Chondrocyte (in vitro differentiated cells): ENCODE data around the gene LGALS3BP. TPM values are rescaled to one million over a fixed set of nuclear protein-coding genes. Genes with fewer than 3 reads are reported as not detected.

ENCODE experiments used
- DNase-seq: peaks from one replicate; pipeline ENCODE4 v3.0.0; 2021; ENCODE audit warnings: mixed read lengths, low spot score
- H3K27ac Mint-ChIP-seq: one replicate; pipeline ENCODE4 v1.8.0; 2021; ENCODE audit warnings: mild to moderate bottlenecking, moderate library complexity, mixed read lengths; ENCODE audit not compliant: unreplicated experiment
- H3K27me3 Mint-ChIP-seq: 2 replicates; pipeline ENCODE4 v1.8.0; 2021; ENCODE audit warnings: low read depth, mixed read lengths
- H3K36me3 Mint-ChIP-seq: 2 replicates; pipeline ENCODE4 v1.8.0; 2021; ENCODE audit warnings: low read depth, mixed read lengths
- H3K4me1 Mint-ChIP-seq: 2 replicates; pipeline ENCODE4 v1.8.0; 2021; ENCODE audit warnings: low read depth, mild to moderate bottlenecking, mixed read lengths
- H3K4me3 Mint-ChIP-seq: one replicate; pipeline ENCODE4 v1.8.0; 2021; ENCODE audit warnings: mild to moderate bottlenecking, moderate library complexity, mixed read lengths; ENCODE audit not compliant: unreplicated experiment
- H3K9me3 Mint-ChIP-seq: 2 replicates; pipeline ENCODE4 v1.8.0; 2021; ENCODE audit warnings: low read depth, mixed read lengths
- CTCF ChIP-seq: fragments of 200-600 bp; sonication (generic); IDR thresholded peaks from 2 replicates; pipeline ENCODE4 v1.5.0; 2021; ENCODE audit warnings: antibody characterized with exemption, mild to moderate bottlenecking, moderate library complexity
- total RNA-seq: library from RNA; stranded (reverse); gene quantifications from 3 replicates; pipeline ENCODE4 v1.2.1, GENCODE V29; 2021

LGALS3BP gene
- total RNA-seq, 1 donor from 2014 or later: 127 TPM

GRCh38 chr17:78970834-78971755 is 8.6 kb downstream of the LGALS3BP start:
- no peaks in the 10 kb centered on the region for H3K9me3 Mint-ChIP-seq
- H3K27ac Mint-ChIP-seq: peak overlapping the region; percentile 68
- H3K27me3 Mint-ChIP-seq: no peaks in the 10 kb centered on the region
- no peak for DNase-seq
- no peak overlapping the region for H3K4me3 Mint-ChIP-seq
- peaks cover 2% of the 10 kb centered on the region for H3K36me3 Mint-ChIP-seq
- peak; percentile 96 for TF ChIP-seq CTCF
- peaks cover 22% of the 10 kb centered on the region for H3K4me1 Mint-ChIP-seq

GRCh38 chr17:78969865-78970264 is 9.9 kb downstream of the LGALS3BP start:
- Mint-ChIP-seq H3K4me3 (no peak overlapping the region), H3K9me3 (no peaks in the 10 kb centered on the region)

GRCh38 chr17:78967782-78968362 is 11.9 kb downstream of the LGALS3BP start:
- Mint-ChIP-seq H3K9me3 (no peaks in the 10 kb centered on the region), H3K27ac (no peak overlapping the region), H3K27me3 (no peaks in the 10 kb centered on the region), H3K36me3 (peaks cover 2% of the 10 kb centered on the region), H3K4me1 (peaks cover 6% of the 10 kb centered on the region), H3K4me3 (no peak overlapping the region)
- no peak for DNase-seq
- no peak for TF ChIP-seq CTCF

More at GRCh38 chr17:78969865-78970264, 9.9 kb downstream of the LGALS3BP start:
- Mint-ChIP-seq H3K27me3 (no peaks in the 10 kb centered on the region), H3K4me1 (peaks cover 10% of the 10 kb centered on the region), H3K27ac (no peak overlapping the region), H3K36me3 (peaks cover 2% of the 10 kb centered on the region)
- no peak for DNase-seq
- no peak for TF ChIP-seq CTCF

- Mint-ChIP-seq H3K27ac (no peak overlapping the region), H3K9me3 (no peaks in the 10 kb centered on the region), H3K4me1 (peaks cover 6% of the 10 kb centered on the region), H3K27me3 (no peaks in the 10 kb centered on the region), H3K4me3 (no peak overlapping the region), H3K36me3 (peaks cover 2% of the 10 kb centered on the region)
- DNase-seq: no peak
- no peak for TF ChIP-seq CTCF
Observed at GRCh38 chr17:78966910-78967600, 12.7 kb downstream of the LGALS3BP start.
